Measurements from ENCODE around the gene CSTPP1.

The CSTPP1 gene

GRCh38 chr11:46972821-46973220, 36.3 kb downstream of the CSTPP1 start:
- no peak overlapping the region for H3K27ac Mint-ChIP-seq
- no peak for TF ChIP-seq CTCF (IDR thresholded peaks at IDR 0.05; ENCODE audit: unreplicated experiment in 3 of 3)
- no peak overlapping the region for H3K4me3 Mint-ChIP-seq
- H3K36me3 Mint-ChIP-seq (ENCODE audit: low read depth), result peaks cover 4% of the 10 kb centered on the region
- H3K4me1 Mint-ChIP-seq, result peaks cover 23% of the 10 kb centered on the region
- no peaks in the 10 kb centered on the region for H3K9me3 Mint-ChIP-seq
- H3K27me3 Mint-ChIP-seq (ENCODE audit: low read depth), result no peaks in the 10 kb centered on the region

- peak overlapping the region in 1 of 3 experiments; percentile 61 for H3K27ac Mint-ChIP-seq
- H3K9me3 Mint-ChIP-seq, result no peaks in the 10 kb centered on the region
- H3K4me1 Mint-ChIP-seq, result peaks cover 26% of the 10 kb centered on the region
- no peaks in the 10 kb centered on the region for H3K27me3 Mint-ChIP-seq (ENCODE audit: low read depth)
- H3K36me3 Mint-ChIP-seq (ENCODE audit: low read depth), result peaks cover 4% of the 10 kb centered on the region
- TF ChIP-seq CTCF (IDR thresholded peaks at IDR 0.05; ENCODE audit: unreplicated experiment in 3 of 3), result no peak
- H3K4me3 Mint-ChIP-seq, result no peak overlapping the region
These were observed 39.8 kb downstream of the CSTPP1 start for GRCh38 chr11:46976182-46976854.

DNA sequence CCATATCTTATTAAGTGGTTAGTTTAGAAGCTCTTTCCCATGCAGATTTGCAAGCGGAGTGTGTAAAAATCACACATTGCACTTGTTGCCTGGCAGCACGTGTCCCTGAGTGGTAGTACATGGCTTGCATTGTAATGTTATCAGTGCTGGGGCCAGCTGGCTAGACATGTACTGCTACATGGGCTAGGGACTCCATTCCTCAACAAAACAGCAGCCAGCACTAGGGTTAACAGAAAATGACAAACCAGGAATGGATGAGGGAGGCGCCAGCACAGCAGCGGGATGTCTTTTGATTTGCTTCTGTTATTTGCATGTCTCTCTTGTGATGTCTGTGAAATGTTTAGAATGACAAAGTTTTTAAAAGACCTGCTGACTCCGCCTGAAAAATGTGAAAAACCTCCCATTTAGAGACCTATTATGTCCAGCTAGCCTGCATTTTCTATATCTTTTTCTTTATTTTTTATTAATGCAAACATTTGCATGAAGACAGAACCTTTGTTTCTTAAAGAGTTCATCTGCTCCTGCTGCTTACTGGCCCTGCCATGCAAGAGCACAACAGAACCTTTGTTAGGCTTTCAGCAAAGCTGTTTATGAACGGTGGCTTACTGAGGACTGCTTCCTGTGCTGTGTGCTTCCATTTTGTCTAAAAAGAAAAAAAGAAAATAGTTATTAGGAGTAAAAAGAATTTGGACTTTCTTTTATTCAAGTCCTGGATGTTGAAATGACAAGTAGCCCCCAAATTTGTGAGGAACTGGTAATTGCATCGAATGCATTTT, 40.7 kb downstream of the CSTPP1 start:
- H3K4me3 Mint-ChIP-seq, result no peak overlapping the region
- peaks cover 25% of the 10 kb centered on the region for H3K4me1 Mint-ChIP-seq
- TF ChIP-seq CTCF (IDR thresholded peaks at IDR 0.05; ENCODE audit: unreplicated experiment in 3 of 3), result no peak
- peaks cover 4% of the 10 kb centered on the region for H3K36me3 Mint-ChIP-seq (ENCODE audit: low read depth)
- H3K27me3 Mint-ChIP-seq (ENCODE audit: low read depth), result no peaks in the 10 kb centered on the region
- peak overlapping the region; percentile 9 to 80 (median 61) for H3K27ac Mint-ChIP-seq
- H3K9me3 Mint-ChIP-seq, result no peaks in the 10 kb centered on the region

DNA sequence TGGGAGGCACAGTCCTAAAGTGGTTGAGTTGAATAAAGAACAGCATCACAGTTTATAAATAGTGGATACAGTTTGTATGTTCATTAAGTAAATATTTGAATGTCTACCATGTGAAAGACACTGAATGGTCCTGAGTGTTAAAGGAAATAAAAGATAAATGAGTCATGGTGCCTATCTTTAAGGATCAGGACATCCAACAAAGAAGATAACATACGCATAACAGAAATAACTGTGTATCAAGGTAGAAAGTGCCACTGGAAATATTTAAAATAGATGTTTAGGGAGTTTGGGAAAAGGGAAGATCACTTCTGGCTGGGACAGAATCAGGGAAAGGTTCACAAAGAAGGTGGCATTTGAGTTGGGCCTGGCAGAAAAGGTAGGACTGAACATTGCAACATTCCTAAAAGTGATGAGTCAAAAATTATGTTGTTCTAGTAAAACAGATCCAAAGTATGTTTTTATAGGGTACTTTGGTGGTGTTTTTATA, 41.5 kb downstream of the CSTPP1 start:
- no peak for TF ChIP-seq CTCF (IDR thresholded peaks at IDR 0.05; ENCODE audit: unreplicated experiment in 3 of 3)
- H3K27ac Mint-ChIP-seq, result peak overlapping the region in 2 of 3 experiments; percentile 9 to 61
- H3K4me1 Mint-ChIP-seq, result peaks cover 25% of the 10 kb centered on the region
- no peak overlapping the region for H3K4me3 Mint-ChIP-seq
- no peaks in the 10 kb centered on the region for H3K27me3 Mint-ChIP-seq (ENCODE audit: low read depth)
- H3K36me3 Mint-ChIP-seq (ENCODE audit: low read depth), result peaks cover 4% of the 10 kb centered on the region
- H3K9me3 Mint-ChIP-seq, result no peaks in the 10 kb centered on the region

DNA sequence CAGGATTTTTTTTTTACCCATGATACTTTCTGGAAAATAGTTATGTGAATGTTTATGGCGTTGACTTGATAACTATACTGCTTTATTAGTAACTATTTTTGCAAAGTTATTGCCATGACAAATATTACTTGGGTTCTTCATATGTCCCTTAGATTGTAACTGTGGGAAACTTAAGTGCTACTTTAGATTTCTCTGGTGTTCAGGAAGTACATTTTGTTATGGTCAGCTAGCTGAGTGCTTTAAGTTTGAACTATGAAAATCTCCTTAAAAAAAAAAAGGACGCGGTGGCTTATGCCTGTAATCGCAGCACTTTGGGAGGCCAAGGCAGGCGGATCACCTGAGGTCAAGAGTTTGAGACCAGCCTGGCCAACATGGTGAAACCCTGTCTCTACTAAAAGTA, 42.8 kb downstream of the CSTPP1 start:
- H3K27ac Mint-ChIP-seq, result no peak overlapping the region
- H3K9me3 Mint-ChIP-seq, result no peaks in the 10 kb centered on the region
- H3K36me3 Mint-ChIP-seq (ENCODE audit: low read depth), result no peaks in the 10 kb centered on the region
- H3K27me3 Mint-ChIP-seq (ENCODE audit: low read depth), result no peaks in the 10 kb centered on the region
- H3K4me3 Mint-ChIP-seq, result no peak overlapping the region
- H3K4me1 Mint-ChIP-seq, result peaks cover 25% of the 10 kb centered on the region
- no peak for TF ChIP-seq CTCF (IDR thresholded peaks at IDR 0.05; ENCODE audit: unreplicated experiment in 3 of 3)
